Ammon's horn (tissue), 1 donor: Measurements from ENCODE around the gene EDN1.
"Not testable (repeated sequence)": the region's sequence is repeated elsewhere in the genome, so short reads cannot be mapped to it uniquely, and the experiment has no call there.

Source experiments
- DNase-seq: peaks from one replicate; pipeline ENCODE4 v3.0.0-alpha.2; 2016; ENCODE audit warnings: low spot score

EDN1 gene

DNA sequence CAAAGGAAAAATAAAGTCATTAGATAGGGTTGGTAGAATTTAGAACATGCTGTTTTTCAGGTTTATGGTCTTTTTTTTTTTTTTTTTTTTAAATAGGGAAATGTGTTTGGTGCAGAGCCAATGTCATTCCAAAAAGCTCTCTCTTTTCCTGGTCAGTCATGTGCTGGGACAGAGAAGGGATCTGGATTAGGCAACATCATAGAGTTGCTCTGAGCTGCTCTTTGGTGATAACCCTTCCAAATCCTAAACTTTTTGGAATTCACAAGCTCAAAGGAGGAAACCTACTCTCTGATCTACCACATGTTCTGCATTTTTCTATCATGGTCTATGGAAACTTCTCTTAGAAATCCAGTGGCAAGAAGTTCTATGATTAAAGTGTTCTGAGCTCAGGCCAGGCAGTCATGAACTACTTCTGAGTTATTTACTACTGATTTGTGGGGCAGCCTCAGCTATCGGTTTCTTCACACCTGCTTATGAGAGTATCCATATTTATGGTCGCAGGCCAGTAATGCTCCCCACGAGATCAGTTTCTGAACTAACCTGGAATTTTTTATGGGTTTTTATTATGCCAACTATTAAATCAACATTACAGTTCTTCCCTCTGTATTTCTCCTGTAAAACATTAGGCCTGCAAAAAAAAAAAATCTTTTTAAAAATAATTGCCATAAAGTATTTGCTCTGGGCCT is 4.8 kb downstream of the EDN1 start:
- DNase-seq = no peak

DNA sequence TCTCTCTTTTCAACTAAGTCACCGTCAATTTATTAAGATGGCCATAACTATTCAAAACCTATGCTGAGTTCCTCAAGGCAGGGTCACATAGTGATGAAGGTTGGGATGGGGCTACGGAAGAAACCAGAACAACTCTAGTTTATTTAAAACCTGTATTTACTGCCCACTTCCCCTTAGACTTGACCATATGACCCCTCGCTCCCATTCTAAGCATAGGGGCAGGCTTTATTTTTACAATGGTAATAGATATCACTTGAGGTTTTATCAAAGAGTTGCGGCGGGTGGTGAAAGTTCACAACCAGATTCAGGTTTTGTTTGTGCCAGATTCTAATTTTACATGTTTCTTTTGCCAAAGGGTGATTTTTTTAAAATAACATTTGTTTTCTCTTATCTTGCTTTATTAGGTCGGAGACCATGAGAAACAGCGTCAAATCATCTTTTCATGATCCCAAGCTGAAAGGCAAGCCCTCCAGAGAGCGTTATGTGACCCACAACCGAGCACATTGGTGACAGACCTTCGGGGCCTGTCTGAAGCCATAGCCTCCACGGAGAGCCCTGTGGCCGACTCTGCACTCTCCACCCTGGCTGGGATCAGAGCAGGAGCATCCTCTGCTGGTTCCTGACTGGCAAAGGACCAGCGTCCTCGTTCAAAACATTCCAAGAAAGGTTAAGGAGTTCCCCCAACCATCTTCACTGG is 5.5 kb downstream of the EDN1 start:
- no peak for DNase-seq

DNA sequence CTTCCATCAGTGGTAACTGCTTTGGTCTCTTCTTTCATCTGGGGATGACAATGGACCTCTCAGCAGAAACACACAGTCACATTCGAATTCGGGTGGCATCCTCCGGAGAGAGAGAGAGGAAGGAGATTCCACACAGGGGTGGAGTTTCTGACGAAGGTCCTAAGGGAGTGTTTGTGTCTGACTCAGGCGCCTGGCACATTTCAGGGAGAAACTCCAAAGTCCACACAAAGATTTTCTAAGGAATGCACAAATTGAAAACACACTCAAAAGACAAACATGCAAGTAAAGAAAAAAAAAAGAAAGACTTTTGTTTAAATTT is 6.1 kb downstream of the EDN1 start:
- no peak for DNase-seq

DNA sequence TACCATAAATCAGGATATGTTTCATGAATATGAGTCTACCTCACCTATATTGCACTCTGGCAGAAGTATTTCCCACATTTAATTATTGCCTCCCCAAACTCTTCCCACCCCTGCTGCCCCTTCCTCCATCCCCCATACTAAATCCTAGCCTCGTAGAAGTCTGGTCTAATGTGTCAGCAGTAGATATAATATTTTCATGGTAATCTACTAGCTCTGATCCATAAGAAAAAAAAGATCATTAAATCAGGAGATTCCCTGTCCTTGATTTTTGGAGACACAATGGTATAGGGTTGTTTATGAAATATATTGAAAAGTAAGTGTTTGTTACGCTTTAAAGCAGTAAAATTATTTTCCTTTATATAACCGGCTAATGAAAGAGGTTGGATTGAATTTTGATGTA is 6.4 kb downstream of the EDN1 start:
- no peak for DNase-seq

DNA sequence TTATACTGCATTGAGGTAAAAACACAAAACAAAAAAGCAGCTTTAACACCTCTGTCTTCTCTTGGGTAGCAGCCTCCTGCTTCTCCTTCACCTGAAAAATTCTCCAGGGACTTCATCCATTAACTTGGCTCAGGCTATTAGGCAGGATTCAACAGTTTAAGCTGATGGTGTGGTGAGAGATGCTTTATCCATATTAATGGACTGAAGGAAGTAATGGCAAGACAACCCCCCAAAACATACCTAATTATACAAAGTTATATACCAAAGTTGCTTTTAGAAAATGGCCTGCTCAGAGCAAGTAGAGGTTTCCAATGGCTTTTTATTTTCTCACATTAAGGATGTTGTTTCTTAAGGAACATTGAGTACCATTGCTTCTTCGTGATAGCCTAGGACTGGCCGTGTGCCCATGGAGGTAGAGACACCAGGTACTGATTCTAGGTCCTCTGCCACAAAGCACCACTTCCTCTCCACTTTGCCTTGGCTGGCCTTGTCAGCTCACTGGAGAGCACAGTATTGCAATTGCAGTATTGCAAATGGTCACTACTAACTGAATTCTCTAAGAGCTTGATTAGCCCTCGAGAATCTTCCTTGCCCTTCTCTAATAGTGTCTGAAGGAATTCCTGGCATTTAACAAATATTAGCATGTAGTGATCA is 7.3 kb downstream of the EDN1 start:
- DNase-seq = no peak

DNA sequence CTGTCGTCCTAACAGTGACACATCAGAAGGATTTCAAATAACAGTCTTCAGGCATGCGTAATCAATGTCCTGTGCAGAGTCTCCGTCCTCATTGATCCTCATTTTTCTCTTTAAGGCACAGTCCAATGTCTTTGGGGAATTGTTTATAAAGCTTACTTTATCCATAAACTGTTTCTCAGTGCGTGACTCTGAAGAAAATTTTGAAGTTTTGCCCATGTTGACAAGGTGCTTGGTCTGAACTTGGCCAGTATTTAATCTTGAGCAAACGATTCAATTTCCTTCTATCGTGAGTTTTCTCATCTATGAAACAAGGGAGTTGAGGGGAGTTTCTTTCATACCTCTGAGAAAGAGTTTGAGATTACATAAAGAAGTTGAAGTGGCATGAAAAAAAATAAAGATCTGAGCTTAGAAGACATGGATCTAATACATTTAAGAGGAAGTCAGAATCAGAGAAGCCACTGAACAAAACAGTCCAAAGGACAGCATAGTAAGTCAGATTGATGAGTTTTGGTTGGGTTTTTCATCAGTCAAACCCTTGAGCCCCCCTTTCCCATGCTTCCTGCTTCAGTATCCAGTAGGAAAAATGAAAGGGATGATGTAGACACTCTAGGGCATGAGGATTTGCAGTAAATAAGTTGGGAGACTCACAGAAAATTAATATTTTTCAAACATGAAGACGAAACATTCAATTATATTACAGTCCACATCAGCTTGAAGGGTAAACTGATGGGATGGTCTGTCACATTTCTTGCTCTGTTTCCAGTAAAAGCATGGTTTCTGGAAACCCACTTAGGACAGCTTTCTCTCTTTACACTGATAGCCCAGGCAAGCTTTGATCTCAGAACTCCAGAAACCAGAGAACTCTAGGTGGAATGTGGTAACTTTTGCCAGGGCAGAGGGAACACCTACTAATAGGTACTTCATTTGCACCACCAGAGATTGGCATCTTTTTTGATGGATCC is 8.1 kb downstream of the EDN1 start:
- DNase-seq = no peak

DNA sequence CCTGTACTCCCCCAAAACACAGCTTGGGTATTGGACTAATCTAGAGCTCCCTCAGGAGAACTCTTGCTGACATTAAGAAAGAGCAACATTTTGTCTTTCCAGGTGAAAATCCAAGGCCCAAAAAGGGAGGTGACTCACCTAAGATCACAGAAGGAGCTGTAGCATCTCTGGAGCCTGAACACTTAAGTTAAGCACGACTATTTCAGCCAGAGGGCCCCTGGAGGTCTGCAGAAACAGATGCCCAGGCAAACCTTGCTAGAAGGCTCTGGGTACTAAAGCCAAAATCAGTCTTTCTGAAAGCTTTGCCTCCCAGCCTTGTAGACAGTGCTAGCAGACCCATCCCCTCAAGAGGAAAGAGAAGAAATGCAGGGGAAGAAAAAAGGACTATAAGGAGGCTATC is 8.8 kb downstream of the EDN1 start:
- DNase-seq = no peak

DNA sequence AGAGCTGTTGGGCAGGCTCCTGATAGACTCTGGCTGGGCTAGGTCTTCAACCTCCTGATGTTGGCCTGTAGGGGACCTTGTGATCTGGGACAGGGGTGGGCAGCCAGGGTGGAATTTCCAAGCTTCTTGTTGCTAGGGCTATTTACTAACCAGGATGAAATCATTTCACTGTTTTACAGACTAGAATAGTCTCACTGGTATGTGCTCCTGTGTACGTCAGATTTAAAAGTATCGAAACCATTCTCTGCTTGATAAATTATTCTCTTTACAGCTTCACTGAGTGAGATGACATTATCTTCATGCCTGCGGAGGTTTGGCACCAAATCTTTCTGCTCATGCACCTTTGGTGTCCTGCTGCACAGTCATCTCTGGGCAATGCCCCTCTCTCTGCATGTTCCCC is 10.9 kb downstream of the EDN1 start:
- DNase-seq = no peak

DNA sequence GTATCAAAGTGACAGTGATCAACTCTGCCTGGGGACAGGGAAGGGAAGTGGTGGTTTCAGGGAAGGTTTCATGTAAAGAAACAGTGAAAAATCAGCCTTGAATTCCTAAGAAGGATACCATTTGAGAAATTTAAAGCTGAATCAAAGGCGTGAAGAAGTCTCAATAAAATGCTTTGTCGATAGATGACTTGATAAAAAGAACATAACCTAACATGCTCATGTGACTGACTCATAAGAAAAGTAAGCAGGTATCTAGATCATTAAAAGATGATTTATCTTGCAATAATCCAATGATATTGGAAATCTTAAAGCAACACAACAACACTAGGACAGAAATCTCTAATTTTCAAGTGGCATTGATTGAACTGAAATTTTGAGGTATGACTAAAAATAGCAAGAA is 14.3 kb downstream of the EDN1 start:
- DNase-seq = no peak

DNA sequence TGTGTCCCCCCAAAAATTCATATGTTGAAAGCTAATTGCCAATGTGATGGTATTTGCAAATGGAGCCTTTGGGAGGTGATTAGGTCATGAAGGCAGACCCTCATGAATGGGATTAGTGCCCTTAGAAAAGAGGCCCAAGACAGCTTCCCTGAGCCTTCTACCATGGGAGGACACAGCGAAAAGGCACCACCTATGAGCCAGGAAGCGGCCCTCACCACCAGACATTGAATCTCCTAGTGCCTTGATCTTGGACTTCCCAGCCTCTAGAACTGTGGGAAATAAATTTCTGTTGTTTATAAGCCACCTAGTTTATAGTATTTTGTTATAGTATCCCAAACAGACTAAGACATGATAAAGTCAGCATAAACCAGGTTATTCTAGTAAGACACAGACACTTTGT is 18.9 kb downstream of the EDN1 start:
- DNase-seq = no peak

DNA sequence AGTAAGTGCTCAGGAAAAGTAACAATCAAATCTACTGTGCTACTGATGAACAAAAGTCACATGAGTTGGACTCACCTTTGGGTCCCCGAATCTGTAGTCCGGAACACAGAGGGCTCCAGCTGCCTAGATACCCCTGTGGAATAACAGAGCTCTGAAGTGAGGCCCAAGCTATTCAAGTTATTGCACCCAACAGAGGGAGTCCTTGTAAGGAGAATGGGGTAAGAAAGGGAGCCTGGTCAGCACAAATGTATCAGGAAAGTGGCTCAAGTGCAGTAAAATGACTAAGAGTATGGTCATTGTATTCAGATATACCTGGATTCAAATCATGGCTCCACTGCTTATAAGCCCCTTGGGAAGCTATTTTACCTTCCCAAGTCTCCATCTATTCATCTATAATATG is 20.9 kb downstream of the EDN1 start:
- DNase-seq = no peak

DNA sequence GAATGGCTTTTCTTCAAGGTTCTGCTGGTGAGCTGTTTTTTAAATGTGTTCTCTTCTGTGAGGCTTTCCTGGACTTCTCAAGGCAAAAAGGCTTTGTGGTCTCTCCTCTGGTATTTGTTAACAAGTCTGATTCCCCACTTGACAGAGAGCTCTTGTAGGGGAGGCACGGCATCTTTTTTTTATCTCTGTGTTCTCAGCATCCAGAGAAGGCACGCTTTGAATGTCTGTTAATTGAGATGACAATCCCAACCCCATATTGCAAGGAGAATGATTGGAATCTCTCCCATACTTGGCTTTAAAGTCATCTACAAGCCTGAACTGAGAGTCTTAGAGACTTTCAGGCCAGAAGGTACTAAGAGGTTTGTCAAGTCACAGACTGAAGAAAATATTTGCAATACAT is 22.6 kb downstream of the EDN1 start:
- no peak for DNase-seq

DNA sequence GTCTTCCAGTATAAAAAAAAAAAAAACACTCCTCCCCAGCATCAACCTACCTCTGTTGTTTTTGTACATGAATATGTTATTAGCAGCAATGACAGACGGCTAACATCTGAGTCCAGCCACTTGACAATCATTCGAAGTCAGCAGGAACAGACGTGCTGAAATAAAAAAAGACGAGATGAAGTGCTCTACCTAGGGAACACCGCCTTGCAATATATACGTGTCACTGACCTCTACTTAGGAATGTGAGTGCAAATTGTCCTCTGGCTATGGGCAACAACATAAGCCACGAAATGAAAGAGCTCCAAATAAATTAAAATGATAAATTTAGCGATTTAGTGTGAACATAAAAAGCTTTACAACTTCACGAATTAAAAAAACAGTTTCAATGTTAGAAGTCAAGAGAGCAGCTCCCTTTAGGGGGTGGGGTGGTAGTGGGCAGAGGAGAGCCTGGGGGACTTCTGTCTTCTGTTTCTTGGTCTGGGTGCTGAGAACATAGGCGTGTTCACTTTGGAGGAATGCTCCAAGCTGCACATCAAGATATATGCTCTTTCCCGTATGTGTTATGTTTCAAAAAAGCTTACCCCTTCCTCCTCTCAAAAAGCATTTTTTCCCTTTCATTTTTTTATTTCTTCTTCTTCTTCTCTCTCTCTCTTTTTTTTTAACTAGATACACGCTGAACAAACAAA is 23.3 kb downstream of the EDN1 start:
- DNase-seq = no peak

DNA sequence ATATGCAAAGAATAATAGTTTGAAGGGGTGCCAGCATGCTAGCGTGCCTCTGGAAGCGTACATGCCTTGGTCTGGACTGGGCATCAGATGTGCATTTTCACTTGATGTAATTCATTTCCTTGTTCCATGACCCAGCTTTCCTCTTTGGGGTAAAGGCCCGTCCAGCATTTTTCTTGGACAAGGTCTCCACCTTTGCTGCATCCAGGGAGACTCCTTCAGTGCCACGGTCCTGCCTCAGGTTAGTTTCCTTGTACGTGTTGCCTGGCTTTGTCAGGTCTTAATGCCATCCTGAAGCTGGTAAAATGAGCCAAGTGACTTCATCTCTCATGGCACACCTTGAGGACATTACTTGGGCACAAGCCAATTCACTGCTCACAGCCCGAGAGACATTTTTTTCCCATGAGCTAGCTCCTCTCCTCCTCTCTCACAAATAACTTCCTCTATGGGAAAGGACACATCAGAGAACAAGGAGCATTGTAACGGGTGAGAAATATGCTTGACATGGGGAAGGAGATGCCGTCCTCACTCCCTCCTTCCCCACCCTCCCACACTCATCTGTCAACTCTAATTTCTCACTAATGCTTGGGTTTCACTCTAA is 23.9 kb downstream of the EDN1 start:
- DNase-seq = no peak

DNA sequence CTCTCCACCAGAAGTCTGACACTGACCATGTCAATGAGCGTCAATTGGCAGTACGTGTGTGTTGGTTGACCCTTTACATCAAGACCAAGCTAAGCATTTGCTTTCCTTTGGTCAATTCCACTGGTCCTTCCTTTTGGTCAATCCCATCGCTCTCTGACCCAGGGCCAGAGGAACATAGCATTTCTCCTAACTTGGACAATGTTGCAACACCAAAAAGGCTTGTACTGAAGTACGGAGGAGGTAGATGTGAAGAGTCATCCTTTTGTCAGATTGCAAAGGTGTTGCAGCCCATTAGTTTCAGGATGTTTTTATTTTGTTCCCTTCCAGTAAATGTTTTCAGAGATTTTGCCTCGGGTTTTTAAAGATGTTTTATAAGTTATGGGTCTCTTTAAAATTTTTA is 24.6 kb downstream of the EDN1 start:
- no peak for DNase-seq

DNA sequence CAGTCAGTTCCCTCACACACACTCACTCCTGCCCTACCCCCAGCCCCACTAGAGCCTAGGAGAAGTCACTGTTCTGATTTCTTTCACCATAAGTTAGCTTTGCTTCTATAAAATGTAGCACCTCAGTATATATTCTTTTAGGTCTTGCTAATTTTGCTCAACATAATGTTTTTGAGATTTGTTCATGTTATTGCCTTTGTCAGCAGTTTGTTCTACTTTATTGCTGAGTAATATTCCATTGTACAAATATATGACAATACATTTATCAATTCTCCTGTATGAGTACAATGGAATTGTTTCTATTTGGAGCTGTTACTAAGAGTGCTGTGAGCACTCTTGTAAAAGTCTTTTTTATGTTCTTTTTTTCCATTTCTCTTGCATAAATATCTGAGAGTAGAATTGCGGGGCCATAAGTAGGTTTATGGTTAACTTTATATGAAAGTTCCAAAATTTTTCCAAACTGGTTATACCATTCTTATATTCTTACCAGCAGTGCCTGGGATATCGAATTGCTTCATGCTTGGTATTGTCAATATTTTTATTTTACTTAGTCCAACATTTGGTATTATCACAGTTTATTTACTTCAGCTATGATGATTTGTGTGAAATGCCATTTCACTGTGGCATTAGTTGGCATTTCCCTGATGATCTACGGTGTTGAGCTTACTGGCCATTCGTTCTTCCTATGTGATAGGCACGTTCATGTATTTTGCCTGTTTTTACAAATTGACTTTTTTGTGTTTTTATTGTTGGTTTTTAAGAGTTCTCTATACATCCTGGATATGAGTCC is 25.3 kb downstream of the EDN1 start:
- no peak for DNase-seq

DNA sequence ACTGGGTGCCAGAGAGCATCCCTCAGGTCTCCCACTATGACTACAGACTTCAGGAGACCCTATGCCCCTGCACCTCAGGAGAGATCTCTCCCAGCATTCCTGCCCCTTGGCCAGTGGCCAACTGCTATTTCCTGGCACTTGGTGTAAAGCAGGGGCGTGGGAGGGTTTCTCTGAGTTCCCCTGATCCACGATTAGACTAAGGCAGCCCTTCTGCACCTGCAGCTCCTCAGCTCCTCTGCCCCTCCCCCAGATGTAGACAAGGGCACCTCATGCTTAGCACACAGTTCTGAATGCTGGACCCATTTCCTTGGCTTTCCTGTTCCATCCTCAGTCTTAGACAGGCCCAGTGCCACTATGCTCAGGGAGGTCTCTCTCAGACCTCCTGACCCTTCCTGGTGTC is 28.6 kb downstream of the EDN1 start:
- no peak for DNase-seq

DNA sequence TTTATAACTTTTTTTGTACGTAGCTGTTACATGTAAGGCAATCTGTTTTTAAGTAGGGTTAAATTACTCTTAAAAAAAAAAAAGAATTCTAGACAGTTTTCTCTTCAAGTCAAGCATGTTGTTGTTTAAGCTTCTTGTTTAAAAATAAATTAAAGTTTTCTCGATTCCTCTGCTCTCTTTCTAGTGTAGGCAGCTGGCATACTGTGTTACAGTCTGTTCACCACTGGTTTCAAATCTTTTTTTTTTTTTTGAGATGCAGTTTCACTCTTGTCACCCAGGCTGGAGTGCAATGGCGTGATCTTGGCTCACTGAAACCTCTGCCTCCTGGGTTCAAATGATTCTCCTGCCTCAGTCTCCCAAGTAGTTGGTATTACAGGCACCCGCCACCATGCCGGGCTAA is 29.9 kb downstream of the EDN1 start:
- not testable (repeated sequence) for DNase-seq

DNA sequence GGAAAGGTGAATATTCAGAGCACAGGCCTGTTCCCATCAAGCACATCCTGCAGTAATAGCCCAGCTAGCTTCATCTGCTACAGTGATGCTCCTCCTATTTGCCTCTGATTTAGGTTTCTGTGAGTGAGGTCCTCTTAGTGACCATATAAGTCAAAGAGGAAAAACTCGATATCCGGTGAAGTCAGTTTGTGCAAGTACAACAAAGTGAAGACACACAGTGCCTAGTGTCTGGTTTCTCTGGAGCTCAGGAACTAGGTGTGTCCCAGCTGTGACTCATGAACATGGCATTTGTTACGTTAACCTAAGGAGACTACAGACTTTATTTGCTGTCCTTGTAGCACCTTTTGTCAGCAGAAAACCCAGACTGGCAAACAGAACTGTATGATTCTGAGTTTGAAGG is 33.9 kb downstream of the EDN1 start:
- DNase-seq = no peak

DNA sequence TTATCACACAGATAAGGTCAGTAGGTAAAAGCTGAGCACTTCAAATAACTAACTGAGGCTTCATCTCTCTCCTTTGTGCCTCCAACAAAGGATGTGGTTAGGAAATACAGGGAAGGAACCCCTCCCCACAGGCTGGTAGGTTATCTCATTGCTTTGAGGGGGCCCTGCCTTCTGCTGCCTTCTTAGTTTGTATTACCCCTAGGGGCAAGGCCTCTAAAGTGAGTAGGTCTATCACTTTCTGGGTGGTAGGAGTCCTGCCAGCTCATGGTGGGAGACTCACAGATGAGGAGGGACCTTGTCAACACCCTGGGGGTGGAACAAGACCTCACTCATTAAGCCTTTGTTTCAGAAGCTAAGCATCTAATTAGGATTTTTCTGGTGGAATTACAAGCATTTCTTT is 34.6 kb downstream of the EDN1 start:
- no peak for DNase-seq

DNA sequence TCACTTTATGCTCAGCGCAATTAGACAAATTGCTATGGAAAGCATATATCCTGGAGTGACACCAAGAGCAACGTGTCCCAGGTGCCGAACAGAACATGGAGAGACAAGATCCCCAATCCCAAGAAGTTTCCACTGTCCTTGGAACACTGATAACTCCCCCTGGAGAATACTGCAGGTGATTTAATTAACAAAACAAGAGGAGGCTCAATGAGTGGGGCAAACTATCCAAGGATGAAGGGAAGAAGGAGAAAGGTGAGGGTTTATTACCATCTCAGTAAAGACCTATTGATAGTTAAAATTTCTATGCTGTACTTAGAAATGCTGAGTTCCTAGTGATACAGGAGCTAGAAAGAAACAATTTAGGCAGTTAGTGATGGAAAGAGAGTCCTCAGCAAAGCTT is 35.7 kb downstream of the EDN1 start:
- DNase-seq = no peak
